ENCODE measurements around the gene IRAG1.

The IRAG1 gene

GRCh38 chr11:10725907-10726253, 32.3 kb upstream of the IRAG1 start:
- TF ChIP-seq YY1 (IDR thresholded peaks at IDR 0.05; ENCODE audit: low read depth) (no peak), USF1 (IDR thresholded peaks at IDR 0.05) (no peak), CEBPB (IDR thresholded peaks at IDR 0.05) (no peak), REST (IDR thresholded peaks at IDR 0.05; ENCODE audit: low read depth) (no peak), EGR1 (IDR thresholded peaks at IDR 0.05) (no peak), NFIC (IDR thresholded peaks at IDR 0.05) (no peak), CREB1 (IDR thresholded peaks at IDR 0.05; ENCODE audit: low read depth) (no peak), RAD21 (IDR thresholded peaks at IDR 0.05; ENCODE audit: low read depth) (no peak), TAF1 (IDR thresholded peaks at IDR 0.05; ENCODE audit: low read depth) (no peak), FOXM1 (IDR thresholded peaks at IDR 0.05; ENCODE audit: borderline replicate concordance, low read depth) (no peak), ZBTB7A (IDR thresholded peaks at IDR 0.05; ENCODE audit: low read depth) (no peak), TCF12 (IDR thresholded peaks at IDR 0.05; ENCODE audit: low read depth) (no peak), EP300 (IDR thresholded peaks at IDR 0.05; ENCODE audit: borderline replicate concordance) (no peak), TEAD4 (IDR thresholded peaks at IDR 0.05) (no peak)
- TF ChIP-seq, protein P1, sequence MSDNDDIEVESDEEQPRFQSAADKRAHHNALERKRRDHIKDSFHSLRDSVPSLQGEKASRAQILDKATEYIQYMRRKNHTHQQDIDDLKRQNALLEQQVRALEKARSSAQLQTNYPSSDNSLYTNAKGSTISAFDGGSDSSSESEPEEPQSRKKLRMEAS (IDR thresholded peaks at IDR 0.05), result no peak

DNA sequence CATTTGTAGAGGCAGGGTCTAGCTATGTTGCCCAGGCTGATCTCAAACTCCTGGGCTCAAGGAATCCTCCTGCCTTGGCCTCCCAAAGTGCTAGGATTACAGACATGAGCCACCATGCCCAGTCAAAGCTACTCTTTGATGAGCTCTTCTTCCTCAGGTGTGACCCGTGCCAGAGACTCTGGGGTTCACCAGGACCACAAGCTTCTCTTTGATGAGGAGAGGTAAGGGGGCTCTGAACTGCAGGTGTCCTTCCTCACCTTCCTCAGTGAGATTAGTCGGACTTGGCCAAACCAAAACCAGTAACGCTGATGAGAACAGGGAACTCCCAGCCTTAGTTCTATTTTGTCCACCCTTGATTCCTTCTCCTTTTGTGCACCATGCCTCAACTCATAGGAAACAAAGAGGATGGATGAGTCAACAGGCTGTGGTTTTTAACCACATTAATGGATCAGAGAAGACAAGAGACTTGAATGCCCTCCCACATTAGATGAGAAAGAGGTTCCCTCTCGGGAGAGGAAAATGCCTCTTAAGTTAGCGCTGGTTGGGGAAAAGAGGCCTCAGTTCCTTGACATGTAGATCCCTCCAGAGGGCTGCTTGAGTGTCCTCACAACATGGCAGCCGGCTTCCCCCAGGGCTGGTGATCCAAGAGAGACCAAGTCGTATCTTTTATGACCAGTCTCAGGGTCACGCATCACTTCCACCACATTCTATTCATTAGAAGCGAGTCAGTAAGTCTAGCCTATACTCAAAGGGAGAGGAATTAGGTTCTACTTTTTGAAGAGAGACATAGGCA, 31.8 kb upstream of the IRAG1 start:
- no peak for TF ChIP-seq TAF1 (IDR thresholded peaks at IDR 0.05; ENCODE audit: low read depth)
- TF ChIP-seq, protein P1 (IDR thresholded peaks at IDR 0.05), result no peak
- no peak for TF ChIP-seq EP300 (IDR thresholded peaks at IDR 0.05; ENCODE audit: borderline replicate concordance)
- no peak for TF ChIP-seq RAD21 (IDR thresholded peaks at IDR 0.05; ENCODE audit: low read depth)
- no peak for TF ChIP-seq CREB1 (IDR thresholded peaks at IDR 0.05; ENCODE audit: low read depth)
- no peak for TF ChIP-seq NFIC (IDR thresholded peaks at IDR 0.05)
- no peak for TF ChIP-seq EGR1 (IDR thresholded peaks at IDR 0.05)
- TF ChIP-seq TEAD4 (IDR thresholded peaks at IDR 0.05), result no peak
- no peak for TF ChIP-seq TCF12 (IDR thresholded peaks at IDR 0.05; ENCODE audit: low read depth)
- no peak for TF ChIP-seq REST (IDR thresholded peaks at IDR 0.05; ENCODE audit: low read depth)
- TF ChIP-seq YY1 (IDR thresholded peaks at IDR 0.05; ENCODE audit: low read depth), result no peak
- TF ChIP-seq FOXM1 (IDR thresholded peaks at IDR 0.05; ENCODE audit: borderline replicate concordance, low read depth), result no peak
- no peak for TF ChIP-seq CEBPB (IDR thresholded peaks at IDR 0.05)
- TF ChIP-seq ZBTB7A (IDR thresholded peaks at IDR 0.05; ENCODE audit: low read depth), result no peak
- TF ChIP-seq USF1 (IDR thresholded peaks at IDR 0.05), result no peak

GRCh38 chr11:10722307-10722706, 28.8 kb upstream of the IRAG1 start:
- TF ChIP-seq FOXM1 (IDR thresholded peaks at IDR 0.05; ENCODE audit: borderline replicate concordance, low read depth) (no peak), EP300 (IDR thresholded peaks at IDR 0.05; ENCODE audit: borderline replicate concordance) (no peak), CEBPB (IDR thresholded peaks at IDR 0.05) (no peak), USF1 (IDR thresholded peaks at IDR 0.05) (no peak), RAD21 (IDR thresholded peaks at IDR 0.05; ENCODE audit: low read depth) (no peak), TAF1 (IDR thresholded peaks at IDR 0.05; ENCODE audit: low read depth) (no peak), EGR1 (IDR thresholded peaks at IDR 0.05) (no peak), TEAD4 (IDR thresholded peaks at IDR 0.05) (no peak), ZBTB7A (IDR thresholded peaks at IDR 0.05; ENCODE audit: low read depth) (no peak), REST (IDR thresholded peaks at IDR 0.05; ENCODE audit: low read depth) (no peak), TCF12 (IDR thresholded peaks at IDR 0.05; ENCODE audit: low read depth) (no peak), NFIC (IDR thresholded peaks at IDR 0.05) (no peak), CREB1 (IDR thresholded peaks at IDR 0.05; ENCODE audit: low read depth) (no peak), YY1 (IDR thresholded peaks at IDR 0.05; ENCODE audit: low read depth) (no peak)
- TF ChIP-seq, protein P1 (IDR thresholded peaks at IDR 0.05), result no peak
